ENCODE data around the gene SLC22A15. TPM values are rescaled to one million over a fixed set of nuclear protein-coding genes. Genes with fewer than 3 reads are reported as not detected.

Gene SLC22A15
- total RNA-seq, 1 donor from 2014 or later = 9.8 TPM

- no peaks in the 10 kb centered on the region for H3K9me3 Mint-ChIP-seq (ENCODE audit: low read depth)
- H3K27ac Mint-ChIP-seq (ENCODE audit: unreplicated experiment) = no peak overlapping the region
- H3K27me3 Mint-ChIP-seq (ENCODE audit: low read depth) = no peaks in the 10 kb centered on the region
- DNase-seq (ENCODE audit: low spot score) = no peak
- no peak for TF ChIP-seq CTCF (IDR thresholded peaks at IDR 0.05)
- peaks cover 16% of the 10 kb centered on the region for H3K4me1 Mint-ChIP-seq (ENCODE audit: low read depth)
- peaks cover 3% of the 10 kb centered on the region for H3K36me3 Mint-ChIP-seq (ENCODE audit: low read depth)
- H3K4me3 Mint-ChIP-seq (ENCODE audit: unreplicated experiment) = no peak overlapping the region
Measured at GRCh38 chr1:116107371-116107770, 131.1 kb downstream of the SLC22A15 start.

GRCh38 chr1:116110567-116111523 is 134.5 kb downstream of the SLC22A15 start, which contains the start of gene MAB21L3:
MAB21L3 (plus strand) TSS chr1:116111399; CDS start chr1:116112616, 1,217 bp downstream.
- no peak for TF ChIP-seq CTCF (IDR thresholded peaks at IDR 0.05)
- DNase-seq (ENCODE audit: low spot score) = no peak
- H3K9me3 Mint-ChIP-seq (ENCODE audit: low read depth) = no peaks in the 10 kb centered on the region
- no peaks in the 10 kb centered on the region for H3K27me3 Mint-ChIP-seq (ENCODE audit: low read depth)
- peaks cover 25% of the 10 kb centered on the region for H3K4me1 Mint-ChIP-seq (ENCODE audit: low read depth)
- no peak within 1 kb of the TSS for H3K27ac Mint-ChIP-seq (ENCODE audit: unreplicated experiment)
- H3K4me3 Mint-ChIP-seq (ENCODE audit: unreplicated experiment) = no peak within 1 kb of the TSS
- H3K36me3 Mint-ChIP-seq (ENCODE audit: low read depth) = no peaks in the 10 kb centered on the region

GRCh38 chr1:116111524-116112021 is 135.3 kb downstream of the SLC22A15 start:
- Mint-ChIP-seq H3K4me3 (ENCODE audit: unreplicated experiment) (no peak overlapping the region), H3K9me3 (ENCODE audit: low read depth) (no peaks in the 10 kb centered on the region), H3K27me3 (ENCODE audit: low read depth) (no peaks in the 10 kb centered on the region), H3K4me1 (ENCODE audit: low read depth) (peaks cover 22% of the 10 kb centered on the region), H3K36me3 (ENCODE audit: low read depth) (no peaks in the 10 kb centered on the region), H3K27ac (ENCODE audit: unreplicated experiment) (no peak overlapping the region)
- no peak for DNase-seq (ENCODE audit: low spot score)
- TF ChIP-seq CTCF (IDR thresholded peaks at IDR 0.05) = no peak

GRCh38 chr1:116112388-116113140 is 136.3 kb downstream of the SLC22A15 start:
- no peaks in the 10 kb centered on the region for H3K9me3 Mint-ChIP-seq (ENCODE audit: low read depth)
- H3K4me1 Mint-ChIP-seq (ENCODE audit: low read depth) = peaks cover 18% of the 10 kb centered on the region
- H3K36me3 Mint-ChIP-seq (ENCODE audit: low read depth) = no peaks in the 10 kb centered on the region
- no peak for DNase-seq (ENCODE audit: low spot score)
- no peak overlapping the region for H3K27ac Mint-ChIP-seq (ENCODE audit: unreplicated experiment)
- H3K27me3 Mint-ChIP-seq (ENCODE audit: low read depth) = no peaks in the 10 kb centered on the region
- no peak for TF ChIP-seq CTCF (IDR thresholded peaks at IDR 0.05)
- no peak overlapping the region for H3K4me3 Mint-ChIP-seq (ENCODE audit: unreplicated experiment)

- DNase-seq (ENCODE audit: low spot score) = no peak
- Mint-ChIP-seq H3K9me3 (ENCODE audit: low read depth) (no peaks in the 10 kb centered on the region), H3K4me1 (ENCODE audit: low read depth) (peaks cover 18% of the 10 kb centered on the region), H3K27me3 (ENCODE audit: low read depth) (no peaks in the 10 kb centered on the region), H3K27ac (ENCODE audit: unreplicated experiment) (no peak overlapping the region), H3K4me3 (ENCODE audit: unreplicated experiment) (no peak overlapping the region), H3K36me3 (ENCODE audit: low read depth) (peaks cover 3% of the 10 kb centered on the region)
- TF ChIP-seq CTCF (IDR thresholded peaks at IDR 0.05) = no peak
Measured at GRCh38 chr1:116113615-116114014, 137.3 kb downstream of the SLC22A15 start.

Measured in chondrocyte (in vitro differentiated cells).